GM10266 (cell line): ENCODE measurements around the gene P2RY12.

Experiments used
- DNase-seq: peaks from one replicate; pipeline ENCODE4 v3.0.0; 2012; ENCODE audit errors: extremely low spot score
- CTCF ChIP-seq: IDR thresholded peaks from 2 replicates; pipeline ENCODE4 v1.5.1; 2012; ENCODE audit warnings: mild to moderate bottlenecking, low read depth; ENCODE audit not compliant: control insufficient read depth, insufficient read depth; ENCODE audit errors: missing control alignments

P2RY12 gene

GRCh38 chr3:151303751-151304150, 80.8 kb downstream of the P2RY12 start:
- no peak for TF ChIP-seq CTCF
- DNase-seq, result no peak

- no peak for DNase-seq
- no peak for TF ChIP-seq CTCF
These were observed 82.8 kb downstream of the P2RY12 start for GRCh38 chr3:151301787-151302186.

- no peak for TF ChIP-seq CTCF
- no peak for DNase-seq
These were observed 84.0 kb downstream of the P2RY12 start for GRCh38 chr3:151300539-151300938.

- no peak for DNase-seq
- TF ChIP-seq CTCF, result no peak
These were observed 85.5 kb downstream of the P2RY12 start for GRCh38 chr3:151299006-151299405.

GRCh38 chr3:151297429-151297828, 87.1 kb downstream of the P2RY12 start:
- DNase-seq, result no peak
- no peak for TF ChIP-seq CTCF

- no peak for TF ChIP-seq CTCF
- no peak for DNase-seq
These were observed 88.3 kb downstream of the P2RY12 start for GRCh38 chr3:151296226-151296625.

DNA sequence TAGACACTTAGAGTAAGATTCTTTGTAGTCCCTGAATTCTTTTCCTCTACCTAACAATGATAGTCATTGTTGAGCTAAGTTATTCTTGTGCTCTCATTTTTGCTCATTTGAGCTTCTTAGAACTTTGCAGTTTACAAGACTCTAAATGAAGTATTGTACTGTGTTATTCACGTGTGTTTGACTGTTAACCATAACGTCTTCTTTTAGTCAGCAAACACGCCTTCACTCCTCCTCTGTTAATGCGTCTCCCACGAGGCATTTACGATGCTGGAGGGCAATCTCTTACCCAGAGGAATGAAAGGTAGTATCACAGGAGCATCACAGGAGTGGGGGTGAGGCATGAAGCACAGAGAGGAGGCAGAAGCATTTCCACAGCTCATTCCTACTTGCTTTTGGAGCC, 91.4 kb downstream of the P2RY12 start:
- TF ChIP-seq CTCF, result no peak
- no peak for DNase-seq
